ENCODE measurements around the gene TESMIN.

The TESMIN gene, protein sequence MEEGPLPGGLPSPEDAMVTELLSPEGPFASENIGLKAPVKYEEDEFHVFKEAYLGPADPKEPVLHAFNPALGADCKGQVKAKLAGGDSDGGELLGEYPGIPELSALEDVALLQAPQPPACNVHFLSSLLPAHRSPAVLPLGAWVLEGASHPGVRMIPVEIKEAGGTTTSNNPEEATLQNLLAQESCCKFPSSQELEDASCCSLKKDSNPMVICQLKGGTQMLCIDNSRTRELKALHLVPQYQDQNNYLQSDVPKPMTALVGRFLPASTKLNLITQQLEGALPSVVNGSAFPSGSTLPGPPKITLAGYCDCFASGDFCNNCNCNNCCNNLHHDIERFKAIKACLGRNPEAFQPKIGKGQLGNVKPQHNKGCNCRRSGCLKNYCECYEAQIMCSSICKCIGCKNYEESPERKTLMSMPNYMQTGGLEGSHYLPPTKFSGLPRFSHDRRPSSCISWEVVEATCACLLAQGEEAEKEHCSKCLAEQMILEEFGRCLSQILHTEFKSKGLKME

GRCh38 chr11:68751331-68751856 is at the start of gene TESMIN:
TSS of gene TESMIN (minus strand) at chr11:68751520. CDS start at chr11:68750660, 860 bp downstream.
- DNase-seq = peak; percentile 91 to 98

DNA sequence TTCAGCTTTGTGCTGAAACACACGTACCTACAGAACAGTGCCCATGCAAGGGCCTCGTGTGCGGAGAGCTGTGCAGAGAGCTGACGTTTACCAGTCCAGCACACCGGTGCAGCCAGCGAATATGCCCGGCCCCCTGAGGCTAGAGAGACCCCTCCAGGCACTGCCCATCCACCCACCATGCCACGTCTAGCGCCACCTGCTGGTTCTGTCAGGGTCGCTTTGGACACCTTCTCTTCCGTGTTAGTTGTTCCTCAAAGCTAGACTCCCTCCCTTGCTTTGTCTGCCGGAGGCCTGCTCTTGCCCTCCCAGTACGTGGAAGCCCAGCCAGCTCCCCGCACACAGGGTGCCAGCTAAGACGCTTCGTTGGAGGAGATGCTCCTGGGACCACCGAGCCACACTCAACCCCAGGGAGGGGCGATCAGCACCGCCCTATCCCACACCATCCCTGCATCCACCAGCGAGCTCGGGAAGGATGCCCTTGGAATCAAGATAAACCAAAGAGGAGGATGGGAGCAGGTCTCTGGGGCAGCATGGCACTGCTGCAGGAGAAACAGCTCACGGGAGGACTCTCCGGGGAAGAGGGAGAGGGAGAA is 47.0 kb upstream of the TESMIN start:
- DNase-seq = peak; percentile 45 to 47

- DNase-seq = no peak
These were observed 45.5 kb upstream of the TESMIN start for GRCh38 chr11:68796801-68797200.

- no peak for DNase-seq
These were observed 41.2 kb upstream of the TESMIN start for GRCh38 chr11:68792400-68792966.

GRCh38 chr11:68784653-68785052 is 33.3 kb upstream of the TESMIN start:
- DNase-seq = no peak

DNA sequence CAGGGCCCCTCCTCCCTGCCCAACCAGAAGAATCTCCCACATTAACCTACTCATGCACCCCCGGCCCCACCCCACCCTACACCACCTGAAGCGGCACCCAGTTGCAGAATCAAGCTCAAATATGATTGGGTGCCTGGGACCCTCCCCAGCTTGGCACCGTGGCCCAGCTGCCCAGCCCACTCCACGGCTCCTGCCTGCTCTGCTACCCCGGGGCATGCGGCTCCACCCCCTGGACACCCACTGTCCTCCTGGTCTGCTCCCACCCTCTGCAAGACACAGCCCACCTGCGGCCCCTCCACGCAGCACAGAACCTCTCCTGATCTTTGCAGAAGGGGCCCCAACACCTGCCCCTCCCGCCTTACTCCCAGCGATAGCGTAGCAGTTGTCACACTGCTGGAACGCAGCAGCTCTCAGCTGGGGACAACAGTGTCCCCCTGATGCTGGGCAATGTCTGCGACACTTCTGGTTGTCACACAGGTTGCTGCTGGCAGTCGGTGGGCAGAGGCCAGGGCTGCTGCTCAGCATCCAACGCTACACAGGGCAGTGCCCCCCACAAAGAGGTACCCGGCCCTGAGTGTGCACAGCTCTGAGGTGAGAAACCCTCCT is 32.0 kb upstream of the TESMIN start:
- DNase-seq = no peak

DNA sequence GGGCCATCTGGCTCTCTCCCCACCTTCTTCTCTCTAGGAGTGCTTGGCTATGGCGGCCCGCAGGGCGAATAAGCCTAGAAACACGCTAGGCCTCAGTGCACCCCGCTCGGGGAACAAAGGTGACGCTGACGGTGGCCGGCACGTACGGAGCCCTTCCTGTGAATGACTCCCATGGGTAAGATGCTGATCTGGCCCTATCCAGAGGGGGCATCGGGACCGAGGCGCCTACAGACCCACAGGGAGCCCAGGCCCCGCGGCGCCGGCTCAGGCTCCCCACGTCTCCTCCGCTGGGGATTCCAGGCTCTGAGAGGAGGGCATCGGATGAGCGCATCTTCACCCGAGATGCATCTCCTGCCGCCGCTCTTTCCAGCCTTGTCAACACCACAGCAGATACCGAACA is 31.4 kb upstream of the TESMIN start:
- DNase-seq = no peak

DNA sequence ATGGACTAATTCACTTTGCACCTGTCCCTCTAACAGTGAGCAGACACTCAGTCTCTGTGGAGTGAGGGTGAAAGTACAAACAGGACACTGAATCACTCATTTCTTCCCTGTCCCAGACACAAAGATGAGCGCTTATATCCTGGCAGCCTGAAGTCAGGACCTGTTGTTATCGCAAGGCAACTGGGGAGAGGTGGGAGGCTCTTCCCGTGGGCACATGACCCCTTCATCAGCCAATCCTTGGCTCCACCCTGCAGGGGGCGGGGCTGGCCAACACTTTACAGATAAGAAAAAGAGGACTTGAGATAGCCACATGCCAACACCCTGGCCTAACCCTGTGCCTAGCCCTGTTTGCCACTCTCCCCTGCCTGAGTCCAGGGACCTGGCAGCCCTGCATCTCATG is 29.5 kb upstream of the TESMIN start:
- DNase-seq = no peak

- no peak for DNase-seq
These were observed 26.9 kb upstream of the TESMIN start for GRCh38 chr11:68778205-68778604.

- DNase-seq = no peak
These were observed 25.3 kb upstream of the TESMIN start for GRCh38 chr11:68776442-68777235.

- DNase-seq = no peak
These were observed 24.6 kb upstream of the TESMIN start for GRCh38 chr11:68775951-68776388.

GRCh38 chr11:68774194-68774585 is 22.9 kb upstream of the TESMIN start:
- no peak for DNase-seq

- no peak for DNase-seq
These were observed 22.3 kb upstream of the TESMIN start for GRCh38 chr11:68773521-68774193.

- no peak for DNase-seq
These were observed 21.6 kb upstream of the TESMIN start for GRCh38 chr11:68772936-68773335.

DNA sequence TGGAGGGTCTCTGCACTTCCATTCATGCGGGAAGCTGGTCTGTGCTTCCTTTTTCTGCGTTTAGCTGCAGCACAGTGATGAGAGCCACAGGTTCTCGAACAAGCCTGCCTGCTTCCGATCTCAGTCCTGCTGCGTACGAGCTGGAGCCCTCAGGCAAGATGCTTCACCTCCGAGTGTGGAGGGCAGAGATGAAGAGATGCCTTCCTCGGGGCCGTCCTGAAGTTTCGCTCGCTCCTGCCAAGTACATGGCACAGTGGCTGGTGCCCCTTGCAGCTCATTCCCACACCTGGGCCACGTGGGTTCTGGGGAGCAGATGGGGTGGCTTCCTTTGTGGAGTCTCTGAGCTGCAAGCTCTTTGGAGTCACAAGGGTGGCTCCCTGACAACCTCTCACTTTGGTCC is 19.5 kb upstream of the TESMIN start:
- no peak for DNase-seq

DNA sequence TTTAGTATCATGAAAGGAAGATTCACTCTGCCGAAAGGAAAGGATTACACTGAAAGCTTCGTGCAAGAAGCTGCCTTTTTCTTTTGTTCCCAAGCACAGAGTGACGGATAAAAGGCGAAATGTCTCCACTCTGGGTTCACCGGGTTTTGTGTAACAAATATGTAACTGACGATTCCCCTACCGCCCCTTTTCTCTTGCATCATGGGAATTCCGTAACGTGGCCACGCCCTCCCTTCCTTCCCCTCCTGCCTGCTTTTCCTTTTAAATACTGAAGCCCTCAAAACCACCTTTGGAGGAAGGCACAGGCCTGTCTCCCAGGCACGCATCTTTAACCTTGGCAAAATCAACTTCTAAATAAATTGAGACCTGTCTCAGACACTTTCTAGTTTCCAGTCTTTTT is 16.4 kb upstream of the TESMIN start:
- no peak for DNase-seq

GRCh38 chr11:68766786-68767185 is 15.5 kb upstream of the TESMIN start:
- no peak for DNase-seq

GRCh38 chr11:68764746-68765145 is 13.4 kb upstream of the TESMIN start:
- DNase-seq = no peak

DNA sequence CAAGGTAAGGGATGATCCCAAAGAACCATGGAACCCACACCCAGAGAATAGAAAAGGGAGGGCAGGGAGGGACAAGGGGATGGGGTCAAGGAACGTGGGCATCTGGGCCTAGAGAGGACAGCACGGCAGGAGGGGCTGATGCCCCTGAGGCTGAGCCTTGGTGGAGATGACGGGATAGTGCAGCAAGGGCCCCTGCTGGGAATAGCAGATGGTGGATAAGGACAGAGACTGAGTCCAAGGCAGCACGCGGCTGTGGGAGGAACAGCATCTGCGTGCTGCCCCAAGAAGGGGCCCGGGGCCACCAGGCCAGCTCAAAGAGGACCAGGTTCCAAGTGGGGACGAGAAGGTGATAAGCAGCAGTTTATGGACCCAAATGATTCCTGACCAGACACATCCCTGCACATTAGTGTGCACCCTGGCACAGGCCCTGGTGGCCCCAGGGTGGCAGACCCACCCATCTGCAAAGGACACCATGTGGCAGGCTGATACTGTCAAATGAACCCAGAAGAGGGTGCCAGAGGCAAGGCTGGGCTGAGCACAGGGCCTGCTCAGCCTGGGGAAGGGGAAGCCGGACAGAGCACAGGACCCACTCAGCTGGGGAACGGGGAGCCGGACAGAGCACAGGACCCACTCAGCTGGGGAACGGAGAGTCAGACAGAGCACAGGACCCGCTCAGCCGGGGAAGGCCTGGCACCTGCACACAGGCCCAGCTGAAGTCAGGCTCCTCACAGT is 12.8 kb upstream of the TESMIN start:
- DNase-seq = no peak

DNA sequence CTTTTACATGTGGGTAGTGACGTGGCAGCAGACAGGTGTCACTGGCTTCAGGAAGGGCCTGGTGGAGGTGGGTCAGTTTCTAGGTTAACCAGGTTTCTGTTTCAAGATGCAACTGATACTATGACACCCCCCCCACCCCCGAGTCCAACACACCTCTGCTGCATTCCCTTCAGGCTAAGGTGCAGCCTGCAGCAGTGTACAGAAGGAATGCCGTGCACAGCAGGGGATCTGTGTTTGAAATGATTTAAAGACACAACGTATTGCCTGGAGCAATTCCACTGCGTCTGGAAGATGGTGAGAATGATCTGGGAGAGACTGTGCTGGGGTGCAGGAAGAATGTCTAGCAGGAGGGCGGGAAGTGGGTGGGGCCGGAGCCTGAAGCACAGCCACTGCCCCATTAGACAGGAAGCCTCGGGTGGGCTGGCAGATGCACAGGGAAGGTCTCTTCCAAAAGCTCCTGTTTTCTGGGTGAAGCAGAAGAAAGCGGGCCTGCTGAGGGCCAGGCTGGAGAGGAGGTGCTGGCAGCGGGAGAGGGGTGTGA is 11.9 kb upstream of the TESMIN start:
- DNase-seq = no peak

GRCh38 chr11:68762481-68762880 is 11.2 kb upstream of the TESMIN start:
- no peak for DNase-seq

Measured in stimulated activated CD4-positive, alpha-beta T cell treated with anti-CD3 and anti-CD28 coated beads, Interleukin-2, amount 100 ng/mL, for 48 hours (primary cell).